Measurements from ENCODE around the gene C12orf76. TPM values are rescaled to one million over a fixed set of nuclear protein-coding genes. Genes with fewer than 3 reads are reported as not detected.
"Not testable (repeated sequence)": the region's sequence is repeated elsewhere in the genome, so short reads cannot be mapped to it uniquely, and the experiment has no call there.

C12orf76 gene
- total RNA-seq, 1 experiment from 2014 or later, result 7.3 TPM

GRCh38 chr12:110090266-110091135 is 42.2 kb upstream of the C12orf76 start:
- Mint-ChIP-seq H3K36me3 (ENCODE audit: insufficient read depth, unreplicated experiment) (no peaks in the 10 kb centered on the region), H3K4me1 (ENCODE audit: insufficient read depth, unreplicated experiment) (no peaks in the 10 kb centered on the region), H3K9me3 (ENCODE audit: unreplicated experiment) (peaks cover 5% of the 10 kb centered on the region), H3K4me3 (ENCODE audit: unreplicated experiment) (no peak overlapping the region), H3K27me3 (ENCODE audit: insufficient read depth, unreplicated experiment) (peaks cover 47% of the 10 kb centered on the region), H3K27ac (ENCODE audit: low read depth, unreplicated experiment) (no peak overlapping the region)
- ChIA-PET CTCF (interaction anchor here (0.7 to 2.2 kb wide), 5 partner anchors 9 to 30 kb away, joined by 3 to 19 read pairs (median 7); no protein-coding TSS in a partner anchor), POLR2A (interaction anchor here (0.7 kb wide), 2 partner anchors 18 to 271 kb away, joined by 3 to 5 read pairs; no protein-coding TSS in a partner anchor)
- no peak for DNase-seq (ENCODE audit: unreplicated experiment)
- intact Hi-C loops (cut with micrococcal nuclease), result no loop called here
- BruUV-seq (replicated peaks), result no TSS peak
- TF ChIP-seq CTCF (IDR thresholded peaks at IDR 0.05; ENCODE audit: unreplicated experiment), result no peak

- no peak for DNase-seq (ENCODE audit: unreplicated experiment)
- Mint-ChIP-seq H3K27ac (ENCODE audit: low read depth, unreplicated experiment) (no peak overlapping the region), H3K4me3 (ENCODE audit: unreplicated experiment) (no peak overlapping the region), H3K4me1 (ENCODE audit: insufficient read depth, unreplicated experiment) (no peaks in the 10 kb centered on the region), H3K9me3 (ENCODE audit: unreplicated experiment) (peaks cover 5% of the 10 kb centered on the region), H3K27me3 (ENCODE audit: insufficient read depth, unreplicated experiment) (peaks cover 51% of the 10 kb centered on the region), H3K36me3 (ENCODE audit: insufficient read depth, unreplicated experiment) (no peaks in the 10 kb centered on the region)
- POLR2A ChIA-PET, result no interaction called here
- BruUV-seq (replicated peaks), result no TSS peak
- TF ChIP-seq CTCF (IDR thresholded peaks at IDR 0.05; ENCODE audit: unreplicated experiment), result no peak
- intact Hi-C loops (cut with micrococcal nuclease), result no loop called here
- CTCF ChIA-PET, result interaction anchor here (1.2 kb wide), 1 partner anchor 11 kb away, joined by 7 read pairs; no protein-coding TSS in a partner anchor
Measured at GRCh38 chr12:110088936-110089335, 40.6 kb upstream of the C12orf76 start.

- peaks cover 49% of the 10 kb centered on the region for H3K27me3 Mint-ChIP-seq (ENCODE audit: insufficient read depth, unreplicated experiment)
- H3K4me3 Mint-ChIP-seq (ENCODE audit: unreplicated experiment); H3K4me1 Mint-ChIP-seq (ENCODE audit: insufficient read depth, unreplicated experiment); H3K9me3 Mint-ChIP-seq (ENCODE audit: unreplicated experiment); BruUV-seq (replicated peaks); POLR2A ChIA-PET; intact Hi-C loops (cut with micrococcal nuclease); H3K27ac Mint-ChIP-seq (ENCODE audit: low read depth, unreplicated experiment); H3K36me3 Mint-ChIP-seq (ENCODE audit: insufficient read depth, unreplicated experiment); DNase-seq (ENCODE audit: unreplicated experiment); CTCF ChIA-PET: not testable (repeated sequence)
Measured at GRCh38 chr12:110088216-110088615, 39.9 kb upstream of the C12orf76 start.

- TF ChIP-seq CTCF (IDR thresholded peaks at IDR 0.05; ENCODE audit: unreplicated experiment), result no peak
Measured at GRCh38 chr12:110084314-110085015, 36.1 kb upstream of the C12orf76 start.

More at GRCh38 chr12:110084314-110085015, 36.1 kb upstream of the C12orf76 start:
- H3K27me3 Mint-ChIP-seq (ENCODE audit: insufficient read depth, unreplicated experiment), result peaks cover 31% of the 10 kb centered on the region
- CTCF ChIA-PET, result no interaction called here
- H3K27ac Mint-ChIP-seq (ENCODE audit: low read depth, unreplicated experiment), result no peak overlapping the region
- peaks cover 5% of the 10 kb centered on the region for H3K9me3 Mint-ChIP-seq (ENCODE audit: unreplicated experiment)
- DNase-seq (ENCODE audit: unreplicated experiment), result no peak
- H3K4me1 Mint-ChIP-seq (ENCODE audit: insufficient read depth, unreplicated experiment), result peaks cover 5% of the 10 kb centered on the region
- H3K4me3 Mint-ChIP-seq (ENCODE audit: unreplicated experiment), result no peak overlapping the region
- POLR2A ChIA-PET, result interaction anchor here (0.6 kb wide), 1 partner anchor 411 kb away, joined by 3 read pairs; no protein-coding TSS in a partner anchor
- no peaks in the 10 kb centered on the region for H3K36me3 Mint-ChIP-seq (ENCODE audit: insufficient read depth, unreplicated experiment)
- BruUV-seq (replicated peaks), result no TSS peak
- intact Hi-C loops (cut with micrococcal nuclease), result no loop called here
